GM12878 (cell line): ENCODE results near the gene NUP107. TPM values are rescaled to one million over a fixed set of nuclear protein-coding genes. Genes with fewer than 3 reads are reported as not detected.

ENCODE experiments used
- BHLHE40 ChIP-seq, 2 experiments: fragments of 450-650 bp in 1 of 2; IDR thresholded peaks; 2 replicates each; pipeline ENCODE4 v1.6.1; 2011 to 2017; ENCODE audit warnings: low read depth in 2 of 2, borderline replicate concordance in 1 of 2, improper control_type of control experiment in 1 of 2, low read length in 1 of 2, mild to moderate bottlenecking in 1 of 2
- CEBPB ChIP-seq, 2 experiments: fragments of 150-350 bp in 1 of 2; IDR thresholded peaks; 2 replicates each; pipeline ENCODE4 v1.6.1; 2012 to 2014; ENCODE audit warnings: low read depth in 2 of 2, low read length in 2 of 2, borderline replicate concordance in 1 of 2, inconsistent platforms in 1 of 2
- CREM ChIP-seq: IDR thresholded peaks from 2 replicates; pipeline ENCODE4 v1.6.1; 2014; ENCODE audit warnings: antibody characterized with exemption, low read depth
- EED ChIP-seq: sonication (generic); IDR thresholded peaks from 2 replicates; pipeline ENCODE4 v1.6.1; 2016; ENCODE audit warnings: antibody characterized with exemption, low read depth
- ETV6 ChIP-seq, 2 experiments: fragments of 450-650 bp in 1 of 2; IDR thresholded peaks in 1 of 2; conservative IDR thresholded peaks in 1 of 2; 2 replicates each; pipeline ENCODE4 v1.6.1; 2014; ENCODE audit warnings: antibody characterized with exemption in 1 of 2, borderline replicate concordance in 1 of 2, low read depth in 1 of 2, mild to moderate bottlenecking in 1 of 2, moderate library complexity in 1 of 2
- LARP7 ChIP-seq: fragments of 450-650 bp; IDR thresholded peaks from 2 replicates; pipeline ENCODE4 v1.6.1; 2017; ENCODE audit warnings: mild to moderate bottlenecking
- MEF2A ChIP-seq: IDR thresholded peaks from 2 replicates; pipeline ENCODE4 v1.6.1; 2011; ENCODE audit warnings: low read depth, mild to moderate bottlenecking, low read length, moderate library complexity; ENCODE audit not compliant: insufficient read depth
- NBN ChIP-seq: fragments of 450-650 bp; IDR thresholded peaks from 2 replicates; pipeline ENCODE4 v1.6.1; 2016
- NFIC ChIP-seq: IDR thresholded peaks from 2 replicates; pipeline ENCODE4 v1.6.1; 2012; ENCODE audit warnings: low read depth, mild to moderate bottlenecking, inconsistent platforms, low read length, moderate library complexity
- POLR2AphosphoS5 ChIP-seq: IDR thresholded peaks from 2 replicates; pipeline ENCODE4 v1.6.1; 2011; ENCODE audit warnings: mild to moderate bottlenecking, low read length, inconsistent platforms
- RAD51 ChIP-seq: fragments of 450-650 bp; IDR thresholded peaks from 2 replicates; pipeline ENCODE4 v1.6.1; 2016; ENCODE audit warnings: moderate library complexity, mild to moderate bottlenecking, inconsistent platforms
- TCF3 ChIP-seq: IDR thresholded peaks from 2 replicates; pipeline ENCODE4 v1.6.1; 2012; ENCODE audit warnings: low read depth, mild to moderate bottlenecking, low read length, borderline replicate concordance; ENCODE audit not compliant: insufficient read depth
- polyA plus RNA-seq, 11 experiments: library from polyadenylated mRNA; depleted of rRNA in 4 of 11; unstranded in 6 of 11; stranded (reverse) in 5 of 11; fragments of >200 nt; fragmentation: Nextera tagmentation in 4 of 11; fragmentation: Illumina TruSeq in 1 of 11; extraction: Ambion mirVana in 4 of 11; extraction: Trizol in 1 of 11; gene quantifications; 1 replicate in 1 of 11; 2 replicates in 10 of 11; pipeline versions ENCODE4 v1.2.1 to v1.2.3, GENCODE V29; 2011 to 2016; ENCODE audit warnings: inconsistent platforms in 2 of 11, missing spikeins in 2 of 11, low read depth in 1 of 11
- total RNA-seq, 4 experiments: library from RNA; depleted of rRNA in 3 of 4; stranded (reverse); fragments of >200 nt in 3 of 4; fragmentation: Illumina TruSeq in 1 of 4; extraction: Trizol in 1 of 4; gene quantifications; 2 replicates each; pipeline versions ENCODE4 v1.2.1 to v1.2.3, GENCODE V29; 2013 to 2021
- TF ChIP-seq, protein P1 (sequence below): fragments of 450-650 bp; formaldehyde crosslinking; IDR thresholded peaks from 2 replicates; pipeline ENCODE4 v1.4.0; 2022; ENCODE audit warnings: mild to moderate bottlenecking, moderate library complexity
- TF ChIP-seq, protein P2 (sequence below): fragments of 450-650 bp; IDR thresholded peaks from 2 replicates; pipeline ENCODE4 v1.6.1; 2017; ENCODE audit warnings: mild to moderate bottlenecking, low read depth, inconsistent platforms; ENCODE audit not compliant: poor library complexity, severe bottlenecking
- TF ChIP-seq, protein P3 (sequence below): fragments of 450-650 bp; IDR thresholded peaks from 2 replicates; pipeline ENCODE4 v1.6.1; 2017; ENCODE audit warnings: mild to moderate bottlenecking, moderate library complexity
- TF ChIP-seq, protein P4 (sequence below): fragments of 450-650 bp; IDR thresholded peaks from 2 replicates; pipeline ENCODE4 v1.6.1; 2017; ENCODE audit warnings: low read depth, mild to moderate bottlenecking, moderate library complexity

NUP107 gene
- total and polyA plus RNA-seq, 10 of the 15 experiments (the other 5 are each of a cell fraction or from before 2014, with no cell fraction given): 73.4 to 132 (median 92.4) TPM

DNA sequence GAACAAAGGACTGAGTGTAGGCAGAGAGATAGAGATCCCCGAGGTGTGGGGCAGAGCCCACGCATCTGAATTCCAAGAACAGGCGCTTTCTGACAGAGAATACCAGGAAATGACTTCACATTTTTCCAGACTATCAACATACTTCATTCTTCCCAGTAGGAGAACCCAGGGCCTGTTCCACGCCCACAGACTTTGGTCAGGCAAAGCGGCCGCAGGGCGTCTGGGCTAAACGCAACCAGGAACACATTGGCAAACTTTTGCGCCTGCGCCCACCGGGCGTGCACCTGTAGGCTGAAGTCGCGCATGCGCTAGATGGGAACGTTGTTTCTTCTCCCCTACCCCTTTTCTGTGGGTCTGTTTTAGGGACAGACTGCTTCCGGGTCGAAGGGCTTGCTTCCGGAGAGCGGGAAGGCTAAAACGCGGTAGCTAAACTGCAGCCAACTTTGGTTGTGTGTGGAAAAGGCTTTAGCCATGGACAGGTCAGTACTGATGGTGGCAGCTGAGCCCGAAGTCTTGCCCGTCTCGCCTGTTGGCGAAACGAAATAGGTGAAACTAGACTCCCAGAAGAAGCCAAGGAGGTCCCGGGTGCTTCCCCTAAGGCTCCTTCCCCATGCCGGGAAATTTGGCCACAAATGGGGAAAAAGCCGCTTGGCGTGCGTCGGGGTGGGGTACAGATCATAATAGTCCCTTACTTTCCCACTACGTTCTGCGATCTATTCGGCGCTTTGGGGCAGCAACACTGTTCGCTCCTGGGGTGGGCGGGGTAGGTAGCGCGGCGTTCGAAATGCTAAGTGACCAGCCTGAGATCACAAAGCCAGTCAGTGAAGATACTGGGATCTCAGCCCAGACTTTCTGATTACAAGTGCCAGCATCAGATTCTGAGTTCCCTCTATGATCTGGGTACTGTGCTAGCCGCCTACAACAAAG lies at the start of gene NUP107 (continued):
- TF ChIP-seq MEF2A (peak; percentile 68; the same call in 1 of the 2 replicates), CREM (peak; percentile 67; the same call in 1 of the 2 replicates), EED (0 out of 2 replicates have a peak, but pooled peaks have one; percentile 21), RAD51 (no peak), NFIC (peak; percentile 44; the same call in 1 of the 2 replicates), NBN (peak; percentile 95), LARP7 (peak; percentile 75; the same call in 1 of the 2 replicates), POLR2AphosphoS5 (peak; percentile 96), TCF3 (peak; percentile 64; the same call in 1 of the 2 replicates), CEBPB (IDR thresholded peaks at IDR 0.05; ENCODE audit: borderline replicate concordance in 1 of 2, low read depth in 2 of 2, low read length in 2 of 2) (no peak), ETV6 (conservative IDR thresholded peaks at IDR 0.05 in 1 of 2, IDR thresholded peaks at IDR 0.05 in 1 of 2; ENCODE audit: borderline replicate concordance in 1 of 2, low read depth in 1 of 2) (no peak), BHLHE40 (IDR thresholded peaks at IDR 0.05; ENCODE audit: borderline replicate concordance in 1 of 2, low read depth in 2 of 2, low read length in 1 of 2) (peak in 1 of 2 experiments; percentile 25; a peak in 1 of 4 replicates)
- TF ChIP-seq, protein P1, sequence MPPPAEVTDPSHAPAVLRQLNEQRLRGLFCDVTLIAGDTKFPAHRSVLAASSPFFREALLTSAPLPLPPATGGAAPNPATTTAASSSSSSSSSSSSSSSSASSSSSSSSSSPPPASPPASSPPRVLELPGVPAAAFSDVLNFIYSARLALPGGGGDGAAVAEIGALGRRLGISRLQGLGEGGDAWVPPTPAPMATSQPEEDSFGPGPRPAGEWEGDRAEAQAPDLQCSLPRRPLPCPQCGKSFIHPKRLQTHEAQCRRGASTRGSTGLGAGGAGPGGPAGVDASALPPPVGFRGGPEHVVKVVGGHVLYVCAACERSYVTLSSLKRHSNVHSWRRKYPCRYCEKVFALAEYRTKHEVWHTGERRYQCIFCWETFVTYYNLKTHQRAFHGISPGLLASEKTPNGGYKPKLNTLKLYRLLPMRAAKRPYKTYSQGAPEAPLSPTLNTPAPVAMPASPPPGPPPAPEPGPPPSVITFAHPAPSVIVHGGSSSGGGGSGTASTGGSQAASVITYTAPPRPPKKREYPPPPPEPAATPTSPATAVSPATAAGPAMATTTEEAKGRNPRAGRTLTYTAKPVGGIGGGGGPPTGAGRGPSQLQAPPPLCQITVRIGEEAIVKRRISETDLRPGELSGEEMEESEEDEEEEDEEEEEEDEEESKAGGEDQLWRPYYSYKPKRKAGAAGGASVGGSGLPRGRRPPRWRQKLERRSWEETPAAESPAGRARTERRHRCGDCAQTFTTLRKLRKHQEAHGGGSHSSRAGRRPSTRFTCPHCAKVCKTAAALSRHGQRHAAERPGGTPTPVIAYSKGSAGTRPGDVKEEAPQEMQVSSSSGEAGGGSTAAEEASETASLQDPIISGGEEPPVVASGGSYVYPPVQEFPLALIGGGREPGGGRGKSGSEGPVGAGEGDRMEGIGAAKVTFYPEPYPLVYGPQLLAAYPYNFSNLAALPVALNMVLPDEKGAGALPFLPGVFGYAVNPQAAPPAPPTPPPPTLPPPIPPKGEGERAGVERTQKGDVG (CRISPR knock-in tag): no peak
- TF ChIP-seq, protein P2, sequence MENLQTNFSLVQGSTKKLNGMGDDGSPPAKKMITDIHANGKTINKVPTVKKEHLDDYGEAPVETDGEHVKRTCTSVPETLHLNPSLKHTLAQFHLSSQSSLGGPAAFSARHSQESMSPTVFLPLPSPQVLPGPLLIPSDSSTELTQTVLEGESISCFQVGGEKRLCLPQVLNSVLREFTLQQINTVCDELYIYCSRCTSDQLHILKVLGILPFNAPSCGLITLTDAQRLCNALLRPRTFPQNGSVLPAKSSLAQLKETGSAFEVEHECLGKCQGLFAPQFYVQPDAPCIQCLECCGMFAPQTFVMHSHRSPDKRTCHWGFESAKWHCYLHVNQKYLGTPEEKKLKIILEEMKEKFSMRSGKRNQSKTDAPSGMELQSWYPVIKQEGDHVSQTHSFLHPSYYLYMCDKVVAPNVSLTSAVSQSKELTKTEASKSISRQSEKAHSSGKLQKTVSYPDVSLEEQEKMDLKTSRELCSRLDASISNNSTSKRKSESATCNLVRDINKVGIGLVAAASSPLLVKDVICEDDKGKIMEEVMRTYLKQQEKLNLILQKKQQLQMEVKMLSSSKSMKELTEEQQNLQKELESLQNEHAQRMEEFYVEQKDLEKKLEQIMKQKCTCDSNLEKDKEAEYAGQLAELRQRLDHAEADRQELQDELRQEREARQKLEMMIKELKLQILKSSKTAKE: no peak
- TF ChIP-seq, protein P3, sequence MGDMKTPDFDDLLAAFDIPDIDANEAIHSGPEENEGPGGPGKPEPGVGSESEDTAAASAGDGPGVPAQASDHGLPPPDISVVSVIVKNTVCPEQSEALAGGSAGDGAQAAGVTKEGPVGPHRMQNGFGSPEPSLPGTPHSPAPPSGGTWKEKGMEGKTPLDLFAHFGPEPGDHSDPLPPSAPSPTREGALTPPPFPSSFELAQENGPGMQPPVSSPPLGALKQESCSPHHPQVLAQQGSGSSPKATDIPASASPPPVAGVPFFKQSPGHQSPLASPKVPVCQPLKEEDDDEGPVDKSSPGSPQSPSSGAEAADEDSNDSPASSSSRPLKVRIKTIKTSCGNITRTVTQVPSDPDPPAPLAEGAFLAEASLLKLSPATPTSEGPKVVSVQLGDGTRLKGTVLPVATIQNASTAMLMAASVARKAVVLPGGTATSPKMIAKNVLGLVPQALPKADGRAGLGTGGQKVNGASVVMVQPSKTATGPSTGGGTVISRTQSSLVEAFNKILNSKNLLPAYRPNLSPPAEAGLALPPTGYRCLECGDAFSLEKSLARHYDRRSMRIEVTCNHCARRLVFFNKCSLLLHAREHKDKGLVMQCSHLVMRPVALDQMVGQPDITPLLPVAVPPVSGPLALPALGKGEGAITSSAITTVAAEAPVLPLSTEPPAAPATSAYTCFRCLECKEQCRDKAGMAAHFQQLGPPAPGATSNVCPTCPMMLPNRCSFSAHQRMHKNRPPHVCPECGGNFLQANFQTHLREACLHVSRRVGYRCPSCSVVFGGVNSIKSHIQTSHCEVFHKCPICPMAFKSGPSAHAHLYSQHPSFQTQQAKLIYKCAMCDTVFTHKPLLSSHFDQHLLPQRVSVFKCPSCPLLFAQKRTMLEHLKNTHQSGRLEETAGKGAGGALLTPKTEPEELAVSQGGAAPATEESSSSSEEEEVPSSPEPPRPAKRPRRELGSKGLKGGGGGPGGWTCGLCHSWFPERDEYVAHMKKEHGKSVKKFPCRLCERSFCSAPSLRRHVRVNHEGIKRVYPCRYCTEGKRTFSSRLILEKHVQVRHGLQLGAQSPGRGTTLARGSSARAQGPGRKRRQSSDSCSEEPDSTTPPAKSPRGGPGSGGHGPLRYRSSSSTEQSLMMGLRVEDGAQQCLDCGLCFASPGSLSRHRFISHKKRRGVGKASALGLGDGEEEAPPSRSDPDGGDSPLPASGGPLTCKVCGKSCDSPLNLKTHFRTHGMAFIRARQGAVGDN: 0 out of 2 replicates have a peak, but pooled peaks have one; percentile 72
- TF ChIP-seq, protein P4, sequence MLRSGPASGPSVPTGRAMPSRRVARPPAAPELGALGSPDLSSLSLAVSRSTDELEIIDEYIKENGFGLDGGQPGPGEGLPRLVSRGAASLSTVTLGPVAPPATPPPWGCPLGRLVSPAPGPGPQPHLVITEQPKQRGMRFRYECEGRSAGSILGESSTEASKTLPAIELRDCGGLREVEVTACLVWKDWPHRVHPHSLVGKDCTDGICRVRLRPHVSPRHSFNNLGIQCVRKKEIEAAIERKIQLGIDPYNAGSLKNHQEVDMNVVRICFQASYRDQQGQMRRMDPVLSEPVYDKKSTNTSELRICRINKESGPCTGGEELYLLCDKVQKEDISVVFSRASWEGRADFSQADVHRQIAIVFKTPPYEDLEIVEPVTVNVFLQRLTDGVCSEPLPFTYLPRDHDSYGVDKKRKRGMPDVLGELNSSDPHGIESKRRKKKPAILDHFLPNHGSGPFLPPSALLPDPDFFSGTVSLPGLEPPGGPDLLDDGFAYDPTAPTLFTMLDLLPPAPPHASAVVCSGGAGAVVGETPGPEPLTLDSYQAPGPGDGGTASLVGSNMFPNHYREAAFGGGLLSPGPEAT: peak; percentile 99
